Measurements from ENCODE around the gene ZKSCAN1. TPM values are rescaled to one million over a fixed set of nuclear protein-coding genes. Genes with fewer than 3 reads are reported as not detected.

Gene ZKSCAN1
- total RNA-seq, 1 experiment from 2014 or later: 20.3 TPM

GRCh38 chr7:100023526-100023925 is 8.1 kb downstream of the ZKSCAN1 start:
- DNase-seq (ENCODE audit: low read depth): no peak
- in situ Hi-C loops (cut with HindIII; ENCODE audit: low pct_unique_long_range_greater_than_20kb, low sequenced_read_pairs): no loop called here

GRCh38 chr7:100024020-100024619 is 8.7 kb downstream of the ZKSCAN1 start:
- in situ Hi-C loops (cut with HindIII; ENCODE audit: low pct_unique_long_range_greater_than_20kb, low sequenced_read_pairs): no loop called here
- DNase-seq (ENCODE audit: low read depth): no peak

DNA sequence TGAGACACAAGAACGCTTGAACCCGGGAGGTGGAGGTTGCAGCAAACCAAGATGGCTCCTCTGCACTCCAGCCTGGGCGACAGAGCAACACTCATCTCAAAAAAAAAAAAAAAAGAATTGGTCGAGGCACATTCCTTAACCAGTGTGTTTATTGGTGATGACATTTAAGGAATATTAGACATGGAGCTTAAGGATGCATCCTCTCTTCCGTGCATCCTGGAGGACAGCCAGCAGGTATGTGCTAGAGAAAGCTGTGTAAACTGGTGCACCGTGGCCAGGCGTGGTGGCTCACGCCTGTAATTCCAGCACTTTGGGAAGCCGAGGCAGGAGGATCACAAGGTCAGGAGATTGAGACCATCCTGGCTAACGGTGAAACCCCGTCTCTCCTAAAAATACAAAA is 11.8 kb downstream of the ZKSCAN1 start:
- no peak for DNase-seq (ENCODE audit: low read depth)
- in situ Hi-C loops (cut with HindIII; ENCODE audit: low pct_unique_long_range_greater_than_20kb, low sequenced_read_pairs): no loop called here

DNA sequence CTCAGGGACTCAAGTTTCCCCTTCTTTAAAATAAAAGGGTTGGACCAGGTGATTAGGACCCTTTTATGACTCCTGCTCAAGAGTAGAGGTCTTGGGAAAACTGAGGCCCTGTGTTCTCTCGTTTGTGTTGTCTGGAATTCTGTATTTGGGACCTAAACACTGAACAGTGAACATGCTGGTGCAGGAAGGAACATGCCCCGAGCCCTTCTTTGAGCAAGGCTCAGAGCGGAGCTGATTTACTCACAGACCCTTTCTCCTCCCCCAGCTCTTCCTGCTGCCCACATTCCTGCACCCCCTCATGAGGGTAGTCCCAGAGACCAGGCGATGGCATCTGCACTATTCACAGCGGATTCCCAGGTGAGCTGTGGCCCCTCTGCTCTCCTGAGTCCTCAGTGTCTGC is 14.2 kb downstream of the ZKSCAN1 start:
- in situ Hi-C loops (cut with HindIII; ENCODE audit: low pct_unique_long_range_greater_than_20kb, low sequenced_read_pairs): no loop called here
- DNase-seq (ENCODE audit: low read depth): no peak

- in situ Hi-C loops (cut with HindIII; ENCODE audit: low pct_unique_long_range_greater_than_20kb, low sequenced_read_pairs): no loop called here
- no peak for DNase-seq (ENCODE audit: low read depth)
These were observed 18.1 kb downstream of the ZKSCAN1 start for GRCh38 chr7:100033526-100033925.

- no peak for DNase-seq (ENCODE audit: low read depth)
- in situ Hi-C loops (cut with HindIII; ENCODE audit: low pct_unique_long_range_greater_than_20kb, low sequenced_read_pairs): no loop called here
These were observed 19.6 kb downstream of the ZKSCAN1 start for GRCh38 chr7:100034871-100035510.

DNA sequence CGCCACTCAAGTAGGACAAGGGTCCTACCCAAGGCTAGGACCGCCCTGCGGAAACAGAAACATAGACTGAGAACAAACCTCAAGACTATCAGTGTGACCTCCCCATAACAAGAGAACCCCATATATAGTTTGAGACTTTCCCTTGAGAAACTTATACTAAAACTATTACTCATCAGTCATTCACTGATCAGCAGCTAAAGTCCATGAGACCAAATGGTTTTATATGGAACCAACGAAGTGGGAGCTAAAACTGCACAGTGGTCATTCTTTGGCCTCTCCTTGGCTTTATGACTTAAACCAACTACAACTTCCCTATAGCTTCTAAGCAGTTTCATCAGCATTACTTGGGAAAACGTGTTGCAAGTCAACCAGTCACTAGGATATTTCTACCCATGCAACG is 20.5 kb downstream of the ZKSCAN1 start:
- in situ Hi-C loops (cut with HindIII; ENCODE audit: low pct_unique_long_range_greater_than_20kb, low sequenced_read_pairs): no loop called here
- no peak for DNase-seq (ENCODE audit: low read depth)

- in situ Hi-C loops (cut with HindIII; ENCODE audit: low pct_unique_long_range_greater_than_20kb, low sequenced_read_pairs): no loop called here
- no peak for DNase-seq (ENCODE audit: low read depth)
These were observed 22.9 kb downstream of the ZKSCAN1 start for GRCh38 chr7:100038326-100038725.

- in situ Hi-C loops (cut with HindIII; ENCODE audit: low pct_unique_long_range_greater_than_20kb, low sequenced_read_pairs): no loop called here
- DNase-seq (ENCODE audit: low read depth): no peak
These were observed 25.2 kb downstream of the ZKSCAN1 start for GRCh38 chr7:100040575-100040974.

- in situ Hi-C loops (cut with HindIII; ENCODE audit: low pct_unique_long_range_greater_than_20kb, low sequenced_read_pairs): no loop called here
- no peak for DNase-seq (ENCODE audit: low read depth)
These were observed 29.3 kb downstream of the ZKSCAN1 start for GRCh38 chr7:100044718-100045117.

DNA sequence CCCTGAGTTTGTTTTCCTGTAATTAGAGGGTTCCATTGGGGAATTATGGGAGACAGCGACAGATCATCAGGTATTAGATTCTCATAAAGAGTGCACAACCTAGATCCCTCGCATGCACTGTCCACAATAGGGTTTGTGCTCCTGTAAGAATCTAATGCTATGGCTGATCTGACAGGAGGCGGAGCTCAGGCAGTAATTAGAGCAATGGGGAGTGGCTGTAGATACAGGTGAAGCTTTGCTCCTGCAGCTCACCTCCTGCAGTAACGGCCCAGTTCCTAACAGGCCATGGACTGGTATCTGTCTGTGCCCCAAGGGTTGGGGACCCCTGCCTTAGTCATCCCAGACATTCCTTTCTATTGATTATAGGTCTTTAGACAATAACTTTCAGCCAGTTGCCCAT is 33.3 kb downstream of the ZKSCAN1 start:
- in situ Hi-C loops (cut with HindIII; ENCODE audit: low pct_unique_long_range_greater_than_20kb, low sequenced_read_pairs): no loop called here

GRCh38 chr7:100049441-100050291 is 34.3 kb downstream of the ZKSCAN1 start, which contains the start of gene ZSCAN21:
TSS of gene ZSCAN21 (plus strand) at chr7:100049774. CDS start at chr7:100057007, 7,233 bp downstream.
- DNase-seq (ENCODE audit: low read depth): peak; percentile 78
- in situ Hi-C loops (cut with HindIII; ENCODE audit: low pct_unique_long_range_greater_than_20kb, low sequenced_read_pairs): no loop called here

More for the DNA sequence above, 33.3 kb downstream of the ZKSCAN1 start:
- no peak for DNase-seq (ENCODE audit: low read depth)

DNA sequence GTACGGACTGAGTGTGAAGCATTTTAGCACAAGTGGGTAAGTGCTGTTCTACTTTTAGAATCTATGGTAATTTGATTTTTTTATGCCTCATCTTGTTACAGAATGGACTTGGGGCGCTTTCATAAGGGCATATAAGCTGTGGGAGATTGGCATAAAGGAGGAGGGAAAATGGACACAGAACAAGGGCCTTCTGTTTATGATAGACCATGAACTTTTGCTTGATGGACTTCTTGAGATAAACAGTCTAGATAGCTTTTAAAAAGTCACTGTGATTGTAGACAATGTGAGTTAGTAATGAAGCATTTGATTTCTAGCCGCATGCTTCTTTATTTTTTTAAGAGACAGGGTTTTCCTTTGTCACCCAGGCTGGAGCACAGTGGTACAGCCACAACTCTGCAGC is 36.2 kb downstream of the ZKSCAN1 start:
- no peak for DNase-seq (ENCODE audit: low read depth)
- in situ Hi-C loops (cut with HindIII; ENCODE audit: low pct_unique_long_range_greater_than_20kb, low sequenced_read_pairs): no loop called here

- peak; percentile 39 for DNase-seq (ENCODE audit: low read depth)
- in situ Hi-C loops (cut with HindIII; ENCODE audit: low pct_unique_long_range_greater_than_20kb, low sequenced_read_pairs): no loop called here
These were observed 37.8 kb downstream of the ZKSCAN1 start for GRCh38 chr7:100053215-100053614.

DNA sequence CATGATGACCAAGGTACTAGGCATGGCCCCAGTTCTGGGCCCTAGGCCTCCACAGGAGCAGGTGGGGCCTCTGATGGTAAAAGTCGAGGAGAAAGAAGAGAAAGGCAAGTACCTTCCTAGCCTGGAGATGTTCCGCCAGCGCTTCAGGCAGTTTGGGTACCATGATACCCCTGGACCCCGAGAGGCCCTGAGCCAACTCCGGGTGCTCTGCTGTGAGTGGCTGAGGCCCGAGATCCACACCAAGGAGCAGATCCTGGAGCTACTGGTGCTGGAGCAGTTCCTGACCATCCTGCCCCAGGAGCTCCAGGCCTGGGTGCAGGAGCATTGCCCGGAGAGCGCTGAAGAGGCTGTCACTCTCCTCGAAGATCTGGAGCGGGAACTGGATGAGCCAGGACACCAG is 41.6 kb downstream of the ZKSCAN1 start:
- in situ Hi-C loops (cut with HindIII; ENCODE audit: low pct_unique_long_range_greater_than_20kb, low sequenced_read_pairs): no loop called here
- DNase-seq (ENCODE audit: low read depth): no peak

DNA sequence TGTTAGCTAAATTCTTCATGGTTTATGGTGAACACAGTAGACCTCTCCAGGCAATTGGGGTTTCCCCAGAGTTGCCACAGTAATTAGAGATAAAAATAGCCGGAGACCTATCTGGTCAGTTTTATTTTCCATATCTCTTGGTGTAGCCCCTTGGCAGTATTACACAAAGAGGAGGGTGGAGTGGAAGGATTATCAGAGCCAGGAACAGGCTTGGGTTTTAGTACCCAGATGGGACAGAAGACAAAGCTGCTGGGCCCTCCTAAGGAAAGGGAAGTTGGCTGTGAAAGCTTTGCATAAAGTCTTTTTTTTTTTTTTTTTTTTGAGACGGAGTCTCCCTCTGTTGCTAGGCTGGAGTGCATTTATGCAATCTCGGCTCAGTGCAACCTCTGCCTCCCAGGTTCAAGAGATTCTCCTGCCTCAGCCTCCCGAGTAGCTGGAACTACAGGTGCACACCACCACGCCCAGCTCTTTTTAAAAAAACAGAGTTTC is 43.9 kb downstream of the ZKSCAN1 start:
- in situ Hi-C loops (cut with HindIII; ENCODE audit: low pct_unique_long_range_greater_than_20kb, low sequenced_read_pairs): no loop called here
- DNase-seq (ENCODE audit: low read depth): no peak

DNA sequence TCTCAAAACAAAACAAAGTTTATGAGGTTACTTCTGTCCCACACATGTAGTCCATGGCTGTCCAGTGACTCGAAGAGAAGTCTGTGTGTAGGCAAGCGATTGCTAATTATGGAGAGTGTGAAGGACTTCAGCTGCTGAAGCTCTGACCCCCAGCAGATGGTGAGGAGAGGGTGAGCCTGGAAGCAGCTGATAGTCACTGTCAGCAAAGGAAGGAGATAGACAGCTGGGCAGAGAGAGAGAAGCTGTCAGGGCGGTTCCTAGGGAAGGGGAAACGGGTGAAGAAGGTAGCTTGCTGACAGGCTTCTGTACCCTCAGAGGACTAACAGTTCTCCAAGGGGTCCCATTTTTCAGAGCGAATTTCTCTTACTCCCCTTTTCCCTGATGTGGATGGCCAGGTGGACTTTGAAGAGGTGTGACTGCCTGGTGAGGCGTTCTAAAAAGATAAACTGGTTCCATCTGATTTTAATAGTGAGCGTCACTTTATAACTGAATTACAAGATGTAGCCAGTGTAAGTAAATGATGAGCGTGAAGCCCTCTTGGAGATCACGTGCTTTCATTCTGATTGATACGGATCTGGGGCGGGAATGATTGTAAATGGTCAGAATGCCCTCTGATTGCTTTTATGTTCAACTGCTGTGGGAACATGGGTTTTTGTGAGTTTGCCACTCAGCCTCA is 46.3 kb downstream of the ZKSCAN1 start:
- DNase-seq (ENCODE audit: low read depth): no peak
- in situ Hi-C loops (cut with HindIII; ENCODE audit: low pct_unique_long_range_greater_than_20kb, low sequenced_read_pairs): no loop called here

DNA sequence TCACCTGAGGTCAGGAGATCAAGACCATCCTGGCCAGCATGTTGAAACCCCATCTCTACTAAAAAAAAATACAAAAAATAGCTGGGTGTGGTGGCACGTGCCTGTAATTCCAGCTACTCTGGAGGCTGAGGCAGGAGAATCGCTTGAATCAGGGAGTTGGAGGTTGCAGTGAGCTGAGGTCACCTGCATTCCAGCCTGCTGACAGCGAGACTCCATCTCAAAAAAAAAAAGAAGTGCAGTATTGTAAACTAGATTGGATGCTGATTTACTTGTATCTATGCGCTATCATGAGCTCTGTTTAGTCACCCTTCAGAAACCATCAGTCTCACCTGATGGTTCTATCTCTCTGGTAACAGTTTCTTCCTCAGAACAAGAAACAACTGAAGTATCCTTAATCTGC is 48.0 kb downstream of the ZKSCAN1 start:
- DNase-seq (ENCODE audit: low read depth): no peak
- in situ Hi-C loops (cut with HindIII; ENCODE audit: low pct_unique_long_range_greater_than_20kb, low sequenced_read_pairs): no loop called here

- DNase-seq (ENCODE audit: low read depth): no peak
- in situ Hi-C loops (cut with HindIII; ENCODE audit: low pct_unique_long_range_greater_than_20kb, low sequenced_read_pairs): no loop called here
These were observed 48.8 kb downstream of the ZKSCAN1 start for GRCh38 chr7:100064162-100064561.

Measured in Caki2 (cell line).